ENCODE data around the gene NOPCHAP1.

GRCh38 chr12:105013892-105014291, 27.8 kb downstream of the NOPCHAP1 start:
- TF ChIP-seq POLR2A (IDR thresholded peaks at IDR 0.05) (no peak), CTCF (IDR thresholded peaks at IDR 0.05) (no peak)
